Activated T-helper 17 cell treated with anti-CD3 and anti-CD28 coated beads, Interleukin-2, amount 50 U/mL, for 72 hours (primary cell): ENCODE results near the gene TCEAL4. TPM values are rescaled to one million over a fixed set of nuclear protein-coding genes. Genes with fewer than 3 reads are reported as not detected.

Experiments used
- ATAC-seq: fragments of 150-1000 bp; cut with Tn5 transposase; replicated peaks from 2 replicates; pipeline ENCODE4 v1.10.0; 2021; ENCODE audit warnings: mild to moderate bottlenecking, moderate library complexity
- H3K27ac Mint-ChIP-seq: one replicate; pipeline ENCODE4 v1.8.0; 2022; ENCODE audit warnings: mixed read lengths
- H3K27me3 Mint-ChIP-seq: one replicate; pipeline ENCODE4 v1.8.0; 2022; ENCODE audit warnings: mixed read lengths
- H3K36me3 Mint-ChIP-seq: one replicate; pipeline ENCODE4 v1.8.0; 2022; ENCODE audit warnings: low read depth, mild to moderate bottlenecking, mixed read lengths
- H3K4me1 Mint-ChIP-seq: one replicate; pipeline ENCODE4 v1.8.0; 2022; ENCODE audit warnings: mixed read lengths
- H3K4me3 Mint-ChIP-seq: one replicate; pipeline ENCODE4 v1.8.0; 2022; ENCODE audit warnings: mild to moderate bottlenecking, mixed read lengths
- H3K9me3 Mint-ChIP-seq: one replicate; pipeline ENCODE4 v1.8.0; 2022; ENCODE audit warnings: mixed read lengths
- total RNA-seq, 2 donors: library from RNA; stranded (reverse); gene quantifications; one replicate each; pipeline ENCODE4 v1.2.3, GENCODE V29; 2022

Gene TCEAL4
- total RNA-seq, result 10 to 100 TPM in 1 of 2 donors, 1 to 10 TPM in 1; 9.9 to 14.1 TPM

DNA sequence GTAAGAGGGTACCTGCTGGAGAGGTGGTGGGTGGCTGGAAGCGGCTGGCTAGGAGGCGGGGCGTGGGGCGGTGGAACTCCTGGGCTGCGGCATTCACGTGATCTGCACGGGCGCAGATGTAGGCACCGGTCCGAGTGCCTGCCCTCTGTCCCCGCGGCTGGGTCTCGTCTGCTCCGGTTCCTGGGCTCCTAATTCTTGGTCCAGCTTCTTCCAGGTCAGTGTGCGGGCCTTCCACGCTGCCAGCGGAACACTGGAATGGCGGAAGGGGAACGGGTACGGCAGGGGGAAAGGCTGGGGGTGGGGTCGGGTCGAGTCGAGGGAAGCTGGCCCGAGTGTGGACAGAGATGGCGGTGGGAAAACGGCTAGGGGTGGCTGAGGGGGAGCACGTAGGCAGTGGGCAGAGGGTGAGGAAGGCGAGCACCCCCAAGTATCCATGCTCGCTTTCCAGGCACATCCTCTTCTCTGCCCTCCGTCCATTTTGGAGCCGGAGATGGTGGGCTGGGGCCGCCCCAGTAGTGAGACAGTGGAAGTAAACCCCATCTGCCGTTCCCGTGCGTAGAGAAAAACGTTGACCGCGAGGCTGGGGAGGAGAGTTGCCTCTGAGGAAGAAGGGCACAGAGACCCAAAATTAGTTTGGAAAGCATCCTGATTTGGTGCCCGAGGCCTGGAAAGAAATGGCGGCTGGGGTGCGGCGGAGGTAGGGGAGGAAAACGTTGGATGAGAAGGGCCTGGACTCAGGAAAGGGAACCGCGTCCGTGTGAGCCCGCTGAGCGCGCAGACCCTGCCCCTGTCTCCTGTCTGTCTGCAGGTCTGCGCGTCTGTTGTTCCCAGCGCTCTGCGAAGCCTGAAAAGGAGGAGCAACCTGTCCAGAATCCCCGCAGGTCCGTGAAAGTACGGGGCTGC is at the start of gene TCEAL4:
Gene TCEAL4, plus strand, starts transcription at position 105 of the 903 bp plus-strand sequence. CDS start 1,161 bp downstream, outside the sequence.
- Mint-ChIP-seq H3K4me3 (peak within 1 kb of the TSS; percentile 83), H3K27ac (peak within 1 kb of the TSS; percentile 87), H3K36me3 (no peaks in the 10 kb centered on the region), H3K9me3 (no peaks in the 10 kb centered on the region), H3K4me1 (no peaks in the 10 kb centered on the region), H3K27me3 (peaks cover 2% of the 10 kb centered on the region)
- peak; percentile 93 for ATAC-seq

DNA sequence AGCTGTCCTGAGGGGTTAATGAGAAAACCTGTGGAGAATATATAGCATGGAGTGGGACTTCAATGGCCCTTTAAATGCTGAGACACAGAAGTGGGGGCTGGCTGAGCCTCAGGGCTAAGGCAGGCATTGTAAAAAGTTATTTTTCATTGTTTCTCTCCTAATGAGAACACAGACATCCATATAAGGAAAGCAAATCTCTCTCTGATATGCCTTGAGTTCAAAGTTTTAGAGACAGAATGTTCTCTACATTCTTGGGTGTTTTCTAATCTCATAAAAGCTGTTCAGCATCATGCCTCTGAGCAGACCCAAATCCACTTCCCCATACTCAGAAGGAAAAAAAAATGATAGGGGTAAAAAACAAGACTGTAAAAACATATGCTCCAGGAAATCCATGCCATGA is 49.2 kb upstream of the TCEAL4 start:
- no peak overlapping the region for H3K27ac Mint-ChIP-seq
- no peaks in the 10 kb centered on the region for H3K4me1 Mint-ChIP-seq
- no peak overlapping the region for H3K4me3 Mint-ChIP-seq
- H3K36me3 Mint-ChIP-seq, result no peaks in the 10 kb centered on the region
- no peaks in the 10 kb centered on the region for H3K9me3 Mint-ChIP-seq
- H3K27me3 Mint-ChIP-seq, result no peaks in the 10 kb centered on the region
- ATAC-seq, result no peak

DNA sequence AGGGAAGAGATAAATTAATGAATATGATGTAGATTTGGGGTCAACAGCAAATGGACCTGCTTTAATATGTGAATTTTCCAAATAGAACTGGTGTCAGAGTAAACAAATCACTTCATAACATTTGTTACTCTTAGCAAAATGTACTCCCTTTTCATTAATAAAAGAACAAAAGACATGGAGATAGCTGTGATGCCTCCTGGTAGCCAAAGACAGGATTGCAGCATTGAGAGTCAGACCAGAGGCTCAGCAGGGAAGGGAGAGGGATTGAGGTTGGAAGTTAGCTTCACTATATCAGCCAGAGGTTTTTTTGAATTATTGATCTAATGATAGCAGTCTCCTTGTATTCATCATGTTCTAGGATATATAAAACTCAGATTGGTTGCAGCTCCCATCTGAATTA is 48.6 kb upstream of the TCEAL4 start:
- H3K4me1 Mint-ChIP-seq, result no peaks in the 10 kb centered on the region
- H3K27me3 Mint-ChIP-seq, result no peaks in the 10 kb centered on the region
- no peak overlapping the region for H3K4me3 Mint-ChIP-seq
- no peak for ATAC-seq
- no peak overlapping the region for H3K27ac Mint-ChIP-seq
- no peaks in the 10 kb centered on the region for H3K9me3 Mint-ChIP-seq
- H3K36me3 Mint-ChIP-seq, result no peaks in the 10 kb centered on the region

DNA sequence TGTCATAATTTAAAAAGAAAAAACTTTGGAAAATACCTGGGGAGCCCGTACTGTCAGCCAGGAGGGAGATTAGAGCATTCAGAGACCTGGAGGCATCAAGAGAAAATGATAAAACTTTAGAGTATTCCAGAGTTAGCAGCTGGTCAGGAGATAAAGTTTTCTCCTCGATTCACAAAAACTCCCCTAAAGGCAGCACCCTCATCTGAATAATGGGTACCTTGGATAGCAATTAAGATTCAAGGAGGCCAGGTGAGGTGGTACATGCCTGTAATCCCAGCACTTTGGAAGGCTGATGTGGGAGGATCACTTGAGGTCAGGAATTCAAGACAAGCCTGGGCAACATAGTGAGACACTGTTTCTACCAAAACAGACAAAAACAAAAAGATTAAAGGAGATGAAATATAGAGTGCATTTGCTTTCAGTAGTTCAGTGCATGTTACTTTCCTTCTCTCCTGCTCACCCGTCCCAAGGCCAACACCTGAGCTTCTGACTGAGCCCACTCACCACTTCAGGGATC is 47.4 kb upstream of the TCEAL4 start:
- no peak for ATAC-seq
- H3K27ac Mint-ChIP-seq, result no peak overlapping the region
- H3K4me1 Mint-ChIP-seq, result no peaks in the 10 kb centered on the region
- H3K4me3 Mint-ChIP-seq, result no peak overlapping the region
- no peaks in the 10 kb centered on the region for H3K9me3 Mint-ChIP-seq
- H3K36me3 Mint-ChIP-seq, result no peaks in the 10 kb centered on the region
- no peaks in the 10 kb centered on the region for H3K27me3 Mint-ChIP-seq

DNA sequence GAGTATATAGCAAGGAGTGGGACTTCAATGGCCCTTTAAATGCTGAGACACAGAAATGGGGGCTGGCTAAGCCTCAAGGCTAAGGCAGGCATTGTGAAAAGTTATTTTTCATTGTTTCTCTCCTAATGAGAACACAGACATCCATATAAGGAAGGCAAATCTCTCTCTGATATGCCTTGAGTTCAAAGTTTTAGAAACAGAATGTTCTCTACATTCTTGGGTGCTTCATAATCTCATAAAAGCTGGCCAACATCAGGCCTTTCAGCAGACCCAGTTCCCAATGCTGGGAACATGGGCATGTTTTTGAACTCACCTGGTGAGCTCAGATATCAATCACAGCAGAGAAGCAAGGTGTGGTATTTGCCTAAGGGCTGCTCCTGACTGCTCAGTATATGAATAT is 46.6 kb upstream of the TCEAL4 start:
- no peak for ATAC-seq
- Mint-ChIP-seq H3K27ac (no peak overlapping the region), H3K4me3 (no peak overlapping the region), H3K9me3 (no peaks in the 10 kb centered on the region), H3K4me1 (no peaks in the 10 kb centered on the region), H3K27me3 (no peaks in the 10 kb centered on the region), H3K36me3 (no peaks in the 10 kb centered on the region)

DNA sequence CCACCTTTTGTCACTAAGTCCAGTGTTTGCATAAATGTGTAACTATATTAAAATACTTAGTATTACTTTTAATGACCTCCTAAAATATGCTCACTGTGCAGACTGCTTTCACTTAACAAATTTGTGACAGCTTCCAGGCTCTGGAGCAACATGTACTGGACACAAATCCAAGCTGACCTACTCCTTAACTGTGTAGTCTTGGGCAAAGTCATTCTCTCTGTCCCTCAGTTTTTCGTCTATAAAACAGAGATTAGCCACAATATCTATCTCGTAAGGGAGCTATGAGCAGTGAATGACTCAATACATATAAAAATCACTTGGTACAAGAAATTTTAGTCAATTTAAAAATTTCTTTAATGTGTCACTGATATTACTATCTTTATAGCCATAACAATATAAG is 45.6 kb upstream of the TCEAL4 start:
- H3K27ac Mint-ChIP-seq, result no peak overlapping the region
- no peaks in the 10 kb centered on the region for H3K27me3 Mint-ChIP-seq
- H3K4me3 Mint-ChIP-seq, result no peak overlapping the region
- no peaks in the 10 kb centered on the region for H3K9me3 Mint-ChIP-seq
- H3K36me3 Mint-ChIP-seq, result no peaks in the 10 kb centered on the region
- no peak for ATAC-seq
- no peaks in the 10 kb centered on the region for H3K4me1 Mint-ChIP-seq

DNA sequence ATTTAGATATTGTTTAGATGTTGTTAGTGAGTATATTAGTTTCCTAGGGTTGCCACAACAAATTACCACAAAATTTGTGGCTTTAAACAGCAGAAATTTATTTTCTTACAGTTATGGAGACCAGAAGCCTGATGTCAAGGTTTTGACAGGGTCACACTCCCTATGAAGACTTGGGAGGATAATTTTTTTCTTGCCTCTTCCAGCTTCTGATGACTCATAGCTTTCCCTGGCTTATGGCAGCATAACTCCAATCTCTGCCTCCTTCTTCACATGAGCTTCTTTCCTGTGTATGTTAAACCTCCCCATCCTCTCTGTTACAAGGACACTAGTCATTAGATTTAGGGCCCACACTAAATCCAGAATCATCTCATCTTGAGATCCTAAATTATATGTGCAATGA is 45.2 kb upstream of the TCEAL4 start:
- no peaks in the 10 kb centered on the region for H3K9me3 Mint-ChIP-seq
- no peak overlapping the region for H3K4me3 Mint-ChIP-seq
- no peaks in the 10 kb centered on the region for H3K4me1 Mint-ChIP-seq
- no peak for ATAC-seq
- H3K27ac Mint-ChIP-seq, result no peak overlapping the region
- H3K36me3 Mint-ChIP-seq, result no peaks in the 10 kb centered on the region
- H3K27me3 Mint-ChIP-seq, result no peaks in the 10 kb centered on the region

DNA sequence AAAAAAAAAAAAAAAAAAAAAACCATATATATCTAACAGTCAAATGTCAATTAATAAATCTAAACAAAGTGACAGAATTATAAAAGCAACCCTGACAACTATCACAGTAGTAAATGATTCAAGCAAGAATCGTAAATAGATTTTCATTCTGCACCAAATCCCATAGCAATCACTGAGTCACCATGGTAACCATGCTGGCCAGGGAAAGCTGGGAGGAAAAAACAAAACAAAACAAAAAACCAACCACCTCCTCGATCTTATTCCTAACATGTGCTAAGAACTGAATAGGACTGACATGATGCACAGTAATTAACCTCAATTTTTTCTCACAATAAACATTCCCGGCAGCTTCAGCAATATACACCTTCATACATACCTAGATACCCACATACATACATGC is 35.4 kb upstream of the TCEAL4 start:
- no peaks in the 10 kb centered on the region for H3K27me3 Mint-ChIP-seq
- H3K36me3 Mint-ChIP-seq, result no peaks in the 10 kb centered on the region
- no peak overlapping the region for H3K27ac Mint-ChIP-seq
- no peak for ATAC-seq
- H3K4me1 Mint-ChIP-seq, result no peaks in the 10 kb centered on the region
- H3K4me3 Mint-ChIP-seq, result no peak overlapping the region
- H3K9me3 Mint-ChIP-seq, result no peaks in the 10 kb centered on the region

DNA sequence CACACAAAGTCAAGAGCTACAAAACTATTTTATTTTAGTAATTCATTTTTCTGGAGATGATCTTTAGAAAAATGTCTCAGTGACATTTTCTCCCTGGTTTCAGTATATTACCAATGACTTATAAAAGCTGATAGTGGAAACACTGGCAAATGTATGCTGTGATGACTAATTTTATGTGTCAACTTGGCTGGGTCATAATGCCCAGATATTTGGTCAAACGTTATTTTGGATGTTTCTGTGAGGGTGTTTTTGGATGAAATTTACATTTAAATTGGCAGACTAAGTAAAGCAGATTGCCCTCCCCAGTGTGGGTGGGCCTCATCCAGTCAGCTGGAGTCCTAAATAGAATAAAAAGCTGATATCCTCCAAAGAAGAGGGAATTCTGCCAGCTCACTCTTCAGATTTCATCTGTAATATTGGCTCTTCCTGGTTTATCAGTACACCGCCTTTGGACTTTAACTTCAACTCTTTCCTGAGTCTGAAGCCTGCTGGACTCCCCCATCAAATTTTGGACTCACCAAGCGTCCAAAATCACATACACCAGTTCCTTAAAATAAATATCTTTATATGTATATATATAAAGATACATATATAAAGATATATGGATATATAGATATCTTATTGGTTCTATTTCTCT is 34.8 kb upstream of the TCEAL4 start:
- Mint-ChIP-seq H3K27ac (no peak overlapping the region), H3K4me1 (no peaks in the 10 kb centered on the region), H3K27me3 (no peaks in the 10 kb centered on the region), H3K4me3 (no peak overlapping the region), H3K9me3 (no peaks in the 10 kb centered on the region), H3K36me3 (no peaks in the 10 kb centered on the region)
- ATAC-seq, result no peak

DNA sequence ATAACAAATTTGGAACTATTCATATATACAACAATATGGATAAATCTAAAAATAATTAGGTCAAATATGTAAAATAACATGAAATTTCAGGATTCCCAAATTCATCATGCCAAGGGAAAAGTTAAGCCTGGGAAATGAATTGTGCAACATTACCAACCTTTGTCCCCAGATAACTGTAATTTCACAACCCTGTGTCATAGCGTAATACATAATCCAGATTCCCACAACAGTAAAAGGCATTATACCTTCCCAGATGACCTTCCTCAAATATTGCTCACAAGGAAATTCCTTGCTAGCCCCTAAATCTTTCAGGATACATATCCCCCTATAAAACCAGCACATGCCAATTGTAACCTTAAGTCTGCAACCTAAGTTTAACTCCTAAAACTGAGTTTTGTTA is 33.1 kb upstream of the TCEAL4 start:
- no peaks in the 10 kb centered on the region for H3K27me3 Mint-ChIP-seq
- no peak overlapping the region for H3K27ac Mint-ChIP-seq
- no peaks in the 10 kb centered on the region for H3K36me3 Mint-ChIP-seq
- ATAC-seq, result no peak
- no peaks in the 10 kb centered on the region for H3K4me1 Mint-ChIP-seq
- no peaks in the 10 kb centered on the region for H3K9me3 Mint-ChIP-seq
- H3K4me3 Mint-ChIP-seq, result no peak overlapping the region

DNA sequence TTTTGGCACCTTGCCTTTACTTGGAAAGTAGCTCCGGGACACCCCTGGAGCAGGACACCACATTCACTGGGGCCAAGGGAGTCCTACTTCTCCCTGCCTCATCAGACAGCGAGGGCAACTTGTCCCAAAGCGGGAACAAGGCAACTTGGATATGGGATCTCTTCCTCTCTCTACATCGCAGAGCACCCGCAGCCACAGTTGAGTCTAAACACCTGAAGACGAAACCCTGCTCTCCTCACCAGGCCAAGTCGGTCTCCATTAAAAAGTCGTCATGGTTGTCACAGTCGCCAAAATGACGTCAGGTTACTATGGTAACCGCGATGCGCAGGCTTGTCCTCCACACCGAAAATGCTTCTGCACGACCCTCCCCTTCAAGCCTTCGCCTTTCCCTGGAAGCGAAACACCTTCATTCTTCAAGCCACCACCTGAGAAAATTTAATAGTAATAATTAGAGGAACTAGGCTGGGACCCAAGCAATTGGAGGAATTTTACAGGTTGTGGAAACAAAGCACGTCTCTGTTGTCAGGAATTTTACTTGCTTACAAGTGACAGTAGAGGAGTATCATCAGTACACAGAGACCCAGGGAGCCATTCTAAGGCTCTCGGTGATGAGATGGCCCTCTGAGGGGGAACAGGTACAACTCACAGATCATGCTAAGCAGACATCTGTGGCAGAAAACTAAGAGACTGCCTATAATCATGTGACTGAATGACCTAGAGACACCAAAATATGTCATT is 30.5 kb upstream of the TCEAL4 start:
- Mint-ChIP-seq H3K4me1 (no peaks in the 10 kb centered on the region), H3K27ac (peak overlapping the region; percentile 94), H3K27me3 (no peaks in the 10 kb centered on the region), H3K9me3 (no peaks in the 10 kb centered on the region), H3K4me3 (peak overlapping the region; percentile 88), H3K36me3 (no peaks in the 10 kb centered on the region)
- peak; percentile 82 for ATAC-seq

DNA sequence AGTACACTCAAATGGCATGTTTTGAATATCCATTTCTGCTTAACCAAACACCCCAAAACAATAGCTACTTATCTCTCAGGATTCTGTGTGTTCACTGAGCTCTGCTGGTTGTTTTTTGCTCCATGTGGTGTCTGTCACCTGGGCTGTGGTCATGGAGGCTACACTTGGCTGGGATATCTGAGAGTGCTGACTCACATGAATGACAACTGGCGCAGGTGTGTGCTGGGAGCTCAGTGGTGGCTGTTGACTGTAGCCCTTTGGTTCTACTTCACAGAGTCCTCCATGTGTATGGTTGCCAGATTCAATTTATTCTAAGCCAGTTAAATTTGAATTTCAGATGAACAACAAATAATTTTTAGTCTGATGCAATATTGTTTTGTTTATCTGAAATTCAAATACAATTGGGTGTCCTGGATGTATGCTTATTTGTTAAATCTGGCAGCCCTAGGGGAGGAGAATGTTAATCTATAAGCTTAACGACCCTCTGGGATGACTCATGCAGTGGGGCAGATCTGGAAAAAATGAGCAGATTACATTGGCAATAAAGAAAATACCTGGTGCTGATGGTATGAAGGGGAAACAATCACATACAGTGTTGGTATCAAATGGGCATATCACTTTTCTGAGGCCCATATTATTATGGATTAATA is 28.2 kb upstream of the TCEAL4 start:
- Mint-ChIP-seq H3K9me3 (no peaks in the 10 kb centered on the region), H3K27ac (no peak overlapping the region), H3K4me1 (no peaks in the 10 kb centered on the region), H3K4me3 (no peak overlapping the region), H3K36me3 (no peaks in the 10 kb centered on the region), H3K27me3 (no peaks in the 10 kb centered on the region)
- no peak for ATAC-seq

DNA sequence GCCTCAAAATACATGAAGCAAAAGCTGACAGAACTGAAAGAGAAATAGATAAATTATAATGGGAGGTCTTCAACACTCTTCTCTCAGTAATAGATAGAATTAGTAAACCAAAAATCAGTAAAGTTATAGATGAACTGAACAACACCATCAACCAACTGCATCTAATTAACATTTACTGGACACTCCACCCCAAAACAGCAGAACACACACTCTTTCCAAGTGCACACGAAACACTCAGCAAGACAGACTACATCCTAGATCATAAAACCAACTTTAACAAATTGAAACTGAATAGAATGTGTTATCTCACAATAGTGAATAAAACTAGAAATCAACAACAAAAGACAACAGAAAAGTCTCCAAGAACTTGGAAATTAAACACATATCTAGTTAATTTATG is 25.1 kb upstream of the TCEAL4 start:
- H3K9me3 Mint-ChIP-seq, result no peaks in the 10 kb centered on the region
- H3K4me3 Mint-ChIP-seq, result no peak overlapping the region
- ATAC-seq, result no peak
- H3K4me1 Mint-ChIP-seq, result no peaks in the 10 kb centered on the region
- H3K27ac Mint-ChIP-seq, result no peak overlapping the region
- H3K36me3 Mint-ChIP-seq, result no peaks in the 10 kb centered on the region
- peaks cover 3% of the 10 kb centered on the region for H3K27me3 Mint-ChIP-seq

DNA sequence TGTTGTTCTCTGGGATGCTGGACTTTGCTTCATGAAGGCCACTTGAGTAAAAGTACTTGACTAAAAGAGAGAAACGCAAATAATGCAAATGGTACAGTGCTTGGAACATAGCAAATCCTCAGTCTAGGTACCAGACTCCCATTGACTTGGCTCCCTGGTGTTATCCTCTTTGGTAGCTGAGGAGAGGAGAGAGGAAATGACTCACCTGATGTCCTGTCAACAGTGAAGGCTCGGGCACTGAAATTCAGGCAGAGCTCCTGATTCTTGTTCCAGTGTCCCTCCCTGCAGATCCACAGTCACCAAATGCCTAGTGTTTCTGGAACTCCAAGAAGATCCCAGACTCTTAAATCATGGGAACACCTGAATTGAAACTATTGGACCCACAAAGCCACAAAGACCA is 22.5 kb upstream of the TCEAL4 start:
- Mint-ChIP-seq H3K9me3 (no peaks in the 10 kb centered on the region), H3K27ac (no peak overlapping the region), H3K36me3 (no peaks in the 10 kb centered on the region), H3K4me1 (no peaks in the 10 kb centered on the region), H3K27me3 (peaks cover 3% of the 10 kb centered on the region), H3K4me3 (no peak overlapping the region)
- no peak for ATAC-seq
